Stomach (tissue), 4 donors: ENCODE data around the gene RETREG1.

Source experiments
- EP300 ChIP-seq: sonication (generic); formaldehyde crosslinking; IDR thresholded peaks from one replicate; pipeline ENCODE4 v1.6.1; 2017; ENCODE audit warnings: antibody characterized with exemption
- POLR2A ChIP-seq, 4 donors: fragments of 450-650 bp; IDR thresholded peaks; one replicate each; pipeline ENCODE4 v1.6.1; 2016; ENCODE audit warnings: antibody characterized with exemption in 4 of 4, control low read depth in 2 of 4, mild to moderate bottlenecking in 1 of 4, moderate library complexity in 1 of 4
- POLR2AphosphoS5 ChIP-seq, 3 donors: sonication (generic); formaldehyde crosslinking; IDR thresholded peaks; one replicate each; pipeline ENCODE4 v1.6.1; 2016; ENCODE audit warnings: antibody characterized with exemption in 3 of 3

DNA sequence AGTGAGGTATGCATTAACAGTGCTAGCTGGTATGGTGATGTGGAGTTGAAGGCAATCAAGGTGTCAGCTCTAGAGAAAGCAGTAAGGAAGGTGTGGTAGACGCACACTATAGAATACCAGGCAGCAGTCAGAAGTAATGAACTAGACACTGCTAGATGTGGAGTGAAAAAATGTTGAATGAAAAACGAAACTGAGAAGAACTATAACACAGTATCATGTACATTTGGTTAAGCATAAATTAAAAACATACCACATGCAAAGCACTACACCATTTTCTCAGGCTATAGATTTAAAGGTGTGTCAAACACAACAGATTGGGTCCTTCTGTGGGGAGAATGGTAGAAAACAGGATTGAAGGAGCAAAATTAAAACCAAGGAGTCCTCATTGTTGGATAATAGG, 166.6 kb downstream of the RETREG1 start:
- TF ChIP-seq POLR2AphosphoS5 (IDR thresholded peaks at IDR 0.05) (no peak), EP300 (no peak), POLR2A (IDR thresholded peaks at IDR 0.05) (no peak)
